Measurements from ENCODE around the gene CELF2.

CELF2 gene

DNA sequence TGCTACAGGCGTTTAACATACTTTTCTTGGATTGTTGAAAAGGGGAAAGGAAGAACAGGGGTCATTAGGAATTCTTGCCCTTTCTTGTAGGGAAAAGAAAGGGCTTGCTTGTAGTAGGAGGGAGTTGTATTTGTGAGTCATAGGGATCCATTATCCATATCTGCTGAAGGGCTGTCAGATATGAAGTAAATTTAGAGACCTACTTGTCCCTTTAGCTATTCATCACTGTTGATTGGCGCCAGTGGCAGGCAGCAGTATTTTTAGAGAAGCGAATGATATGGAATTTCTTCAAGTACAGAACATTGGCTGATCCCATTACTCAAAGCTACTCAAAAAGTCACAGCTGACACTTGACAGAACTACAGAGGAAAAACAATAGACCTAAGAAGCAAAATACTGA is 97.7 kb downstream of the CELF2 start:
- ChIA-PET POLR2A (no interaction called here), CTCF (no interaction called here)
- Histone ChIP-seq H3K36me3 (ENCODE audit: control insufficient read depth in 2 of 2, insufficient read depth in 1 of 2, low read length in 2 of 2) (no peaks in the 10 kb centered on the region), H3K4me3 (ENCODE audit: low read depth, low read length) (no peak overlapping the region), H3K9me3 (ENCODE audit: control insufficient read depth, insufficient read depth, low read depth, low read length) (no peaks in the 10 kb centered on the region), H3K27ac (ENCODE audit: extremely low read depth, low read depth, low read length) (no peak overlapping the region), H3K4me1 (ENCODE audit: control insufficient read depth, insufficient read depth, low read length) (no peaks in the 10 kb centered on the region)
- TF ChIP-seq, protein P1, sequence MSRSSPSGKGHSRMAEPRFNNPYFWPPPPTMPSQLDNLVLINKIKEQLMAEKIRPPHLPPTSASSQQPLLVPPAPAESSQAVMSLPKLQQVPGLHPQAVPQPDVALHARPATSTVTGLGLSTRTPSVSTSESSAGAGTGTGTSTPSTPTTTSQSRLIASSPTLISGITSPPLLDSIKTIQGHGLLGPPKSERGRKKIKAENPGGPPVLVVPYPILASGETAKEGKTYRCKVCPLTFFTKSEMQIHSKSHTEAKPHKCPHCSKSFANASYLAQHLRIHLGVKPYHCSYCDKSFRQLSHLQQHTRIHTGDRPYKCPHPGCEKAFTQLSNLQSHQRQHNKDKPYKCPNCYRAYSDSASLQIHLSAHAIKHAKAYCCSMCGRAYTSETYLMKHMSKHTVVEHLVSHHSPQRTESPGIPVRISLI (tag by site-specific recombination; IDR thresholded peaks at IDR 0.05), result no peak
- no peak for TF ChIP-seq MYNN (tag by site-specific recombination; IDR thresholded peaks at IDR 0.05; ENCODE audit: borderline replicate concordance)
- TF ChIP-seq GFI1B (tag by site-specific recombination; IDR thresholded peaks at IDR 0.05), result no peak
- no peak for TF ChIP-seq ZBTB20 (tag by site-specific recombination; IDR thresholded peaks at IDR 0.05)
- no peak for TF ChIP-seq ZNF521 (tag by site-specific recombination; IDR thresholded peaks at IDR 0.05)
- no peak for TF ChIP-seq TCF7L2 (IDR thresholded peaks at IDR 0.05; ENCODE audit: borderline replicate concordance, low read depth, low read length)
- no peak for TF ChIP-seq ZNF558 (tag by site-specific recombination; IDR thresholded peaks at IDR 0.05)
- no peak for TF ChIP-seq ZNF248 (tag by site-specific recombination; IDR thresholded peaks at IDR 0.05)

- POLR2A ChIA-PET, result no interaction called here
- CTCF ChIA-PET, result no interaction called here
- TF ChIP-seq, protein P2, sequence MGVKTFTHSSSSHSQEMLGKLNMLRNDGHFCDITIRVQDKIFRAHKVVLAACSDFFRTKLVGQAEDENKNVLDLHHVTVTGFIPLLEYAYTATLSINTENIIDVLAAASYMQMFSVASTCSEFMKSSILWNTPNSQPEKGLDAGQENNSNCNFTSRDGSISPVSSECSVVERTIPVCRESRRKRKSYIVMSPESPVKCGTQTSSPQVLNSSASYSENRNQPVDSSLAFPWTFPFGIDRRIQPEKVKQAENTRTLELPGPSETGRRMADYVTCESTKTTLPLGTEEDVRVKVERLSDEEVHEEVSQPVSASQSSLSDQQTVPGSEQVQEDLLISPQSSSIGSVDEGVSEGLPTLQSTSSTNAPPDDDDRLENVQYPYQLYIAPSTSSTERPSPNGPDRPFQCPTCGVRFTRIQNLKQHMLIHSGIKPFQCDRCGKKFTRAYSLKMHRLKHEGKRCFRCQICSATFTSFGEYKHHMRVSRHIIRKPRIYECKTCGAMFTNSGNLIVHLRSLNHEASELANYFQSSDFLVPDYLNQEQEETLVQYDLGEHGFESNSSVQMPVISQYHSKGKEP (tag by site-specific recombination; IDR thresholded peaks at IDR 0.05), result no peak
- no peak for TF ChIP-seq ZNF394 (tag by site-specific recombination; IDR thresholded peaks at IDR 0.05; ENCODE audit: borderline replicate concordance)
- TF ChIP-seq ZNF274 (IDR thresholded peaks at IDR 0.05; ENCODE audit: low read length), result no peak
- no peak for TF ChIP-seq ZNF274 (tag by site-specific recombination; IDR thresholded peaks at IDR 0.05; ENCODE audit: borderline replicate concordance)
- TF ChIP-seq ZNF404 (tag by site-specific recombination; IDR thresholded peaks at IDR 0.05), result no peak
- TF ChIP-seq ZSCAN16 (tag by site-specific recombination; IDR thresholded peaks at IDR 0.05), result no peak
- TF ChIP-seq ZNF837 (tag by site-specific recombination; IDR thresholded peaks at IDR 0.05), result no peak
- no peak for TF ChIP-seq YY2 (tag by site-specific recombination; IDR thresholded peaks at IDR 0.05)
- no peak for TF ChIP-seq ZNF621 (tag by site-specific recombination; IDR thresholded peaks at IDR 0.05)
- TF ChIP-seq WT1 (tag by site-specific recombination; IDR thresholded peaks at IDR 0.05), result no peak
- TF ChIP-seq HOXD13 (CRISPR knock-in tag; IDR thresholded peaks at IDR 0.05; ENCODE audit: borderline replicate concordance), result no peak
- TF ChIP-seq ZNF707 (tag by site-specific recombination; IDR thresholded peaks at IDR 0.05), result no peak
- TF ChIP-seq, protein P3, sequence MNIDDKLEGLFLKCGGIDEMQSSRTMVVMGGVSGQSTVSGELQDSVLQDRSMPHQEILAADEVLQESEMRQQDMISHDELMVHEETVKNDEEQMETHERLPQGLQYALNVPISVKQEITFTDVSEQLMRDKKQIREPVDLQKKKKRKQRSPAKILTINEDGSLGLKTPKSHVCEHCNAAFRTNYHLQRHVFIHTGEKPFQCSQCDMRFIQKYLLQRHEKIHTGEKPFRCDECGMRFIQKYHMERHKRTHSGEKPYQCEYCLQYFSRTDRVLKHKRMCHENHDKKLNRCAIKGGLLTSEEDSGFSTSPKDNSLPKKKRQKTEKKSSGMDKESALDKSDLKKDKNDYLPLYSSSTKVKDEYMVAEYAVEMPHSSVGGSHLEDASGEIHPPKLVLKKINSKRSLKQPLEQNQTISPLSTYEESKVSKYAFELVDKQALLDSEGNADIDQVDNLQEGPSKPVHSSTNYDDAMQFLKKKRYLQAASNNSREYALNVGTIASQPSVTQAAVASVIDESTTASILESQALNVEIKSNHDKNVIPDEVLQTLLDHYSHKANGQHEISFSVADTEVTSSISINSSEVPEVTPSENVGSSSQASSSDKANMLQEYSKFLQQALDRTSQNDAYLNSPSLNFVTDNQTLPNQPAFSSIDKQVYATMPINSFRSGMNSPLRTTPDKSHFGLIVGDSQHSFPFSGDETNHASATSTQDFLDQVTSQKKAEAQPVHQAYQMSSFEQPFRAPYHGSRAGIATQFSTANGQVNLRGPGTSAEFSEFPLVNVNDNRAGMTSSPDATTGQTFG (tag by site-specific recombination; IDR thresholded peaks at IDR 0.05; ENCODE audit: borderline replicate concordance), result no peak
- no peak for TF ChIP-seq GLI2 (tag by site-specific recombination; IDR thresholded peaks at IDR 0.05; ENCODE audit: borderline replicate concordance, low read depth)
- TF ChIP-seq ZNF248 (tag by site-specific recombination; IDR thresholded peaks at IDR 0.05), result no peak
- no peak for TF ChIP-seq ZNF548 (tag by site-specific recombination; IDR thresholded peaks at IDR 0.05)
- no peak for TF ChIP-seq ZBTB21 (tag by site-specific recombination; IDR thresholded peaks at IDR 0.05)
Measured at GRCh38 chr10:11116361-11116760, 98.7 kb downstream of the CELF2 start.

More at GRCh38 chr10:11116361-11116760, 98.7 kb downstream of the CELF2 start:
- no peaks in the 10 kb centered on the region for H3K4me1 ChIP-seq (ENCODE audit: control insufficient read depth, insufficient read depth, low read length)
- no peaks in the 10 kb centered on the region for H3K36me3 ChIP-seq (ENCODE audit: control insufficient read depth in 2 of 2, insufficient read depth in 1 of 2, low read length in 2 of 2)
- H3K4me3 ChIP-seq (ENCODE audit: low read depth, low read length), result no peak overlapping the region
- no peaks in the 10 kb centered on the region for H3K9me3 ChIP-seq (ENCODE audit: control insufficient read depth, insufficient read depth, low read depth, low read length)
- H3K27ac ChIP-seq (ENCODE audit: extremely low read depth, low read depth, low read length), result no peak overlapping the region
